GM23338 (cell line): ENCODE measurements around the gene HLA-DPB1. TPM values are rescaled to one million over a fixed set of nuclear protein-coding genes. Genes with fewer than 3 reads are reported as not detected.

Source experiments
- ATAC-seq: fragments of 200-7000 bp; cut with Tn5 transposase; 3 replicates; pipeline ENCODE4 v1.9.1; 2020
- DNase-seq: peaks from one replicate; pipeline ENCODE4 v3.0.0-alpha.2; 2015; ENCODE audit warnings: low spot score
- H2AFZ ChIP-seq: fragments of 200-600 bp; sonication (generic); 2 replicates; pipeline ENCODE4 v1.8.0; 2016; ENCODE audit warnings: antibody characterized with exemption, mild to moderate bottlenecking, moderate library complexity
- H3F3A ChIP-seq: fragments of 200-600 bp; sonication (generic); replicated peaks from 2 replicates; pipeline ENCODE4 v1.8.0; 2017; ENCODE audit warnings: antibody characterized with exemption, mixed run types, low read depth
- H3K27ac ChIP-seq: fragments of 200-600 bp; sonication (generic); 2 replicates; pipeline ENCODE4 v1.6.1; 2016; ENCODE audit warnings: low read depth
- H3K27me3 ChIP-seq: fragments of 200-600 bp; sonication (generic); 2 replicates; pipeline ENCODE4 v1.8.0; 2016; ENCODE audit warnings: mild to moderate bottlenecking, mixed run types, moderate library complexity; ENCODE audit not compliant: insufficient read depth
- H3K36me3 ChIP-seq: fragments of 200-600 bp; sonication (generic); 2 replicates; pipeline ENCODE4 v1.8.0; 2016; ENCODE audit warnings: mild to moderate bottlenecking; ENCODE audit not compliant: insufficient read depth
- H3K4me1 ChIP-seq: fragments of 200-600 bp; sonication (generic); 2 replicates; pipeline ENCODE4 v1.8.0; 2016; ENCODE audit warnings: mild to moderate bottlenecking, moderate library complexity; ENCODE audit not compliant: insufficient read depth
- H3K4me2 ChIP-seq: fragments of 200-600 bp; sonication (generic); 2 replicates; pipeline ENCODE4 v1.7.1; 2017; ENCODE audit warnings: mixed run types
- H3K4me3 ChIP-seq: fragments of 200-600 bp; sonication (generic); 2 replicates; pipeline ENCODE4 v1.6.1; 2016; ENCODE audit warnings: mixed run types
- H3K79me2 ChIP-seq: fragments of 200-600 bp; sonication (generic); replicated peaks from 2 replicates; pipeline ENCODE4 v1.8.0; 2017; ENCODE audit warnings: mild to moderate bottlenecking; ENCODE audit not compliant: insufficient read depth
- H3K9me2 ChIP-seq: fragments of 200-600 bp; sonication (generic); 2 replicates; pipeline ENCODE4 v1.8.0; 2017; ENCODE audit not compliant: insufficient read depth
- H4K20me1 ChIP-seq: fragments of 200-600 bp; sonication (generic); replicated peaks from 2 replicates; pipeline ENCODE4 v1.8.0; 2017; ENCODE audit warnings: mild to moderate bottlenecking; ENCODE audit not compliant: insufficient read depth
- H3K27ac Mint-ChIP-seq: 2 replicates; pipeline ENCODE4 v1.8.0; 2020; ENCODE audit warnings: inconsistent platforms, mild to moderate bottlenecking, moderate library complexity, mixed read lengths
- H3K27me3 Mint-ChIP-seq: 3 replicates; pipeline ENCODE4 v1.8.0; 2022; ENCODE audit warnings: low read depth, mild to moderate bottlenecking, moderate library complexity, mixed read lengths, inconsistent platforms; ENCODE audit not compliant: insufficient read depth, poor library complexity
- H3K36me3 Mint-ChIP-seq: 3 replicates; pipeline ENCODE4 v1.8.0; 2021; ENCODE audit warnings: low read depth, mild to moderate bottlenecking, inconsistent platforms, moderate library complexity, mixed read lengths
- H3K4me1 Mint-ChIP-seq: 3 replicates; pipeline ENCODE4 v1.8.0; 2020; ENCODE audit warnings: mild to moderate bottlenecking, inconsistent platforms, mixed read lengths
- H3K4me3 Mint-ChIP-seq: 3 replicates; pipeline ENCODE4 v1.8.0; 2021; ENCODE audit warnings: moderate library complexity, mild to moderate bottlenecking, inconsistent platforms, mixed read lengths
- H3K9me3 Mint-ChIP-seq: 3 replicates; pipeline ENCODE4 v1.8.0; 2020; ENCODE audit warnings: moderate library complexity, mild to moderate bottlenecking, inconsistent platforms, mixed read lengths
- CTCF ChIP-seq, 2 experiments: fragments of 200-600 bp in 1 of 2; sonication (generic) in 1 of 2; conservative IDR thresholded peaks; 2 replicates each; pipeline versions ENCODE4 v1.5.1 to v1.6.1; 2016 to 2017; ENCODE audit warnings: antibody characterized with exemption in 2 of 2, low read depth in 2 of 2, mild to moderate bottlenecking in 2 of 2, moderate library complexity in 1 of 2
- EZH2 ChIP-seq: fragments of 200-600 bp; sonication (generic); IDR thresholded peaks from one replicate; pipeline ENCODE4 v1.8.0; 2017; ENCODE audit warnings: antibody characterized with exemption, mild to moderate bottlenecking, low read depth; ENCODE audit not compliant: unreplicated experiment
- EZH2phosphoT487 ChIP-seq: fragments of 200-600 bp; sonication (generic); IDR thresholded peaks from one replicate; pipeline ENCODE4 v1.8.1; 2018; ENCODE audit warnings: antibody characterized with exemption; ENCODE audit not compliant: unreplicated experiment
- JUNB ChIP-seq: IDR thresholded peaks from one replicate; pipeline ENCODE4 v1.6.1; 2016; ENCODE audit warnings: antibody characterized with exemption; ENCODE audit not compliant: unreplicated experiment
- POLR2AphosphoS5 ChIP-seq: IDR thresholded peaks from 2 replicates; pipeline ENCODE4 v1.6.1; 2016; ENCODE audit warnings: antibody characterized with exemption, low read depth
- ZNF331 ChIP-seq: fragments of 250-450 bp; sonication (Bioruptor Pico); IDR thresholded peaks from 2 replicates; pipeline ENCODE4 v1.5.0; 2020; ENCODE audit warnings: low read depth, mild to moderate bottlenecking, moderate library complexity
- ZNF462 ChIP-seq: fragments of 250-450 bp; sonication (Bioruptor Pico); IDR thresholded peaks from 2 replicates; pipeline ENCODE4 v1.5.0; 2020; ENCODE audit warnings: mild to moderate bottlenecking, moderate library complexity
- polyA plus RNA-seq: library from polyadenylated mRNA; unstranded; fragments of >200 nt; fragmentation: Nextera tagmentation; extraction: Ambion mirVana; gene quantifications from 2 replicates; pipeline ENCODE4 v1.2.1, GENCODE V29; 2016
- total RNA-seq: library from RNA; depleted of rRNA; stranded (reverse); fragments of >200 nt; shearing (Covaris generic); gene quantifications from 2 replicates; pipeline ENCODE4 v1.2.3, GENCODE V29; 2014
- TF ChIP-seq, protein P1 (sequence below): IDR thresholded peaks from one replicate; pipeline ENCODE4 v1.6.1; 2018; ENCODE audit warnings: antibody characterized with exemption; ENCODE audit not compliant: unreplicated experiment

Gene HLA-DPB1
- total and polyA plus RNA-seq, 2 experiments from 2014 or later = 22.0 to 37.6 TPM

DNA sequence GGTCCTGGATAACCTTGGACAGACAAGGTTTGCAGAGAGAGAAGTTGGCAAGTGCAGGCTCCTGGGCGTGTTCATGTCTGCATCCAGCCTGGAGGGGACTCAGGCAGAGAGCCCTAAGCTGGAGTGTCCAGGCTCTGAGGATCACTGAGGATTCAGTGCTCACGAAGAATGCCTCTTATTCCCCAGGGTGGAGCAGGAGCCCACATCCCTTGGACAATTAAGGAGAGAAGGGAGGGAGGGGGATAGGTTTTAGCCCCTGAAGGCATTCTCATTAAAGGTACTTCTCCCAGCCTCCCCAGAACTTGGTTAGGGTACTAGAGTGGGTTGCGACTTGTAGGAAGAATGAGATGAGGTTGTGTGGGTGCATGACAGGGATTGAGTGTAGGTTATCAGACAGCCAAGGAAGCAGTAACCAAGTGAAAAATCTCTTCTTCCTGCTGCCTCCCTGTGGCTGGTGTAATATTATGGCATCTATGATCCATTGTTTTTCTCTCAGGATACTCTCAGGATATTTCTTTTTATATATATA is 680 bp downstream of the HLA-DPB1 start:
- Histone ChIP-seq H3K27me3 (peaks cover 5% of the 10 kb centered on the region), H3K79me2 (no peaks in the 10 kb centered on the region), H3K9me2 (peaks cover 8% of the 10 kb centered on the region; the same call in 1 of the 2 replicates), H3K4me1 (peaks cover 4% of the 10 kb centered on the region; the same call in 1 of the 2 replicates), H3K4me2 (no peak overlapping the region), H2AFZ (no peak overlapping the region), H3K36me3 (no peaks in the 10 kb centered on the region), H3F3A (0 out of 2 replicates have a peak, but pooled peaks cover 3% of the 10 kb centered on the region), H3K4me3 (no peak overlapping the region), H3K27ac (no peak overlapping the region), H4K20me1 (no peaks in the 10 kb centered on the region)
- DNase-seq (no peak), ATAC-seq (no peak)
- Mint-ChIP-seq H3K4me3 (no peak overlapping the region), H3K4me1 (peaks cover 22% of the 10 kb centered on the region), H3K27ac (no peak overlapping the region), H3K27me3 (peaks cover 13% of the 10 kb centered on the region), H3K36me3 (no peaks in the 10 kb centered on the region; the same call in 2 of the 3 replicates), H3K9me3 (no peaks in the 10 kb centered on the region; the same call in 2 of the 3 replicates)
- TF ChIP-seq, protein P1, sequence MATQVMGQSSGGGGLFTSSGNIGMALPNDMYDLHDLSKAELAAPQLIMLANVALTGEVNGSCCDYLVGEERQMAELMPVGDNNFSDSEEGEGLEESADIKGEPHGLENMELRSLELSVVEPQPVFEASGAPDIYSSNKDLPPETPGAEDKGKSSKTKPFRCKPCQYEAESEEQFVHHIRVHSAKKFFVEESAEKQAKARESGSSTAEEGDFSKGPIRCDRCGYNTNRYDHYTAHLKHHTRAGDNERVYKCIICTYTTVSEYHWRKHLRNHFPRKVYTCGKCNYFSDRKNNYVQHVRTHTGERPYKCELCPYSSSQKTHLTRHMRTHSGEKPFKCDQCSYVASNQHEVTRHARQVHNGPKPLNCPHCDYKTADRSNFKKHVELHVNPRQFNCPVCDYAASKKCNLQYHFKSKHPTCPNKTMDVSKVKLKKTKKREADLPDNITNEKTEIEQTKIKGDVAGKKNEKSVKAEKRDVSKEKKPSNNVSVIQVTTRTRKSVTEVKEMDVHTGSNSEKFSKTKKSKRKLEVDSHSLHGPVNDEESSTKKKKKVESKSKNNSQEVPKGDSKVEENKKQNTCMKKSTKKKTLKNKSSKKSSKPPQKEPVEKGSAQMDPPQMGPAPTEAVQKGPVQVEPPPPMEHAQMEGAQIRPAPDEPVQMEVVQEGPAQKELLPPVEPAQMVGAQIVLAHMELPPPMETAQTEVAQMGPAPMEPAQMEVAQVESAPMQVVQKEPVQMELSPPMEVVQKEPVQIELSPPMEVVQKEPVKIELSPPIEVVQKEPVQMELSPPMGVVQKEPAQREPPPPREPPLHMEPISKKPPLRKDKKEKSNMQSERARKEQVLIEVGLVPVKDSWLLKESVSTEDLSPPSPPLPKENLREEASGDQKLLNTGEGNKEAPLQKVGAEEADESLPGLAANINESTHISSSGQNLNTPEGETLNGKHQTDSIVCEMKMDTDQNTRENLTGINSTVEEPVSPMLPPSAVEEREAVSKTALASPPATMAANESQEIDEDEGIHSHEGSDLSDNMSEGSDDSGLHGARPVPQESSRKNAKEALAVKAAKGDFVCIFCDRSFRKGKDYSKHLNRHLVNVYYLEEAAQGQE = no peak
- TF ChIP-seq POLR2AphosphoS5 (no peak), JUNB (no peak), ZNF331 (CRISPR knock-in tag) (no peak), EZH2 (no peak), EZH2phosphoT487 (no peak)

GRCh38 chr6:33077908-33078307 is 2.1 kb downstream of the HLA-DPB1 start:
- H3K4me1 Mint-ChIP-seq = peaks cover 34% of the 10 kb centered on the region
- Histone ChIP-seq H3K27ac (no peak overlapping the region), H3F3A (0 out of 2 replicates have a peak, but pooled peaks cover 3% of the 10 kb centered on the region), H3K9me2 (peaks cover 8% of the 10 kb centered on the region; the same call in 1 of the 2 replicates), H3K4me2 (no peak overlapping the region), H3K4me3 (no peak overlapping the region), H3K4me1 (peaks cover 4% of the 10 kb centered on the region; the same call in 1 of the 2 replicates), H3K79me2 (no peaks in the 10 kb centered on the region), H3K27me3 (peaks cover 5% of the 10 kb centered on the region), H4K20me1 (no peaks in the 10 kb centered on the region), H3K36me3 (no peaks in the 10 kb centered on the region), H2AFZ (no peak overlapping the region)
- H3K27ac Mint-ChIP-seq = no peak overlapping the region
- no peaks in the 10 kb centered on the region; the same call in 2 of the 3 replicates for H3K9me3 Mint-ChIP-seq
- peaks cover 3% of the 10 kb centered on the region; the same call in 2 of the 3 replicates for H3K36me3 Mint-ChIP-seq
- ATAC-seq (no peak), DNase-seq (no peak)
- peaks cover 13% of the 10 kb centered on the region for H3K27me3 Mint-ChIP-seq
- no peak overlapping the region for H3K4me3 Mint-ChIP-seq
- TF ChIP-seq EZH2 (no peak), ZNF462 (CRISPR knock-in tag) (no peak), EZH2phosphoT487 (no peak), CTCF (conservative IDR thresholded peaks at IDR 0.05; ENCODE audit: low read depth in 2 of 2) (no peak)
